Cerebellar nuclear complex (tissue), 1 donor: ENCODE measurements around the gene CNDP2.
"Not testable (repeated sequence)": the region's sequence is repeated elsewhere in the genome, so short reads cannot be mapped to it uniquely, and the experiment has no call there.

Experiments
- DNase-seq, 2 experiments: peaks; one replicate each; lab custom pipeline; 2025; lab: John Stamatoyannopoulos, UW

CNDP2 gene

GRCh38 chr18:74518456-74519295 is 22.5 kb downstream of the CNDP2 start:
- no peak for DNase-seq

GRCh38 chr18:74519320-74520095 is 23.3 kb downstream of the CNDP2 start:
- DNase-seq: no peak

- no peak for DNase-seq
These were observed 24.1 kb downstream of the CNDP2 start for GRCh38 chr18:74520096-74520833.

- no peak for DNase-seq
These were observed 25.0 kb downstream of the CNDP2 start for GRCh38 chr18:74521068-74521725.

- DNase-seq: no peak
These were observed 26.7 kb downstream of the CNDP2 start for GRCh38 chr18:74522635-74523548.

- DNase-seq: no peak
These were observed 27.9 kb downstream of the CNDP2 start for GRCh38 chr18:74524097-74524496.

GRCh38 chr18:74524915-74525314 is 28.8 kb downstream of the CNDP2 start:
- DNase-seq: not testable (repeated sequence)

- no peak for DNase-seq
These were observed 29.6 kb downstream of the CNDP2 start for GRCh38 chr18:74525741-74526140.

- no peak for DNase-seq
These were observed 30.3 kb downstream of the CNDP2 start for GRCh38 chr18:74526488-74526887.

GRCh38 chr18:74528478-74528877 is 32.3 kb downstream of the CNDP2 start:
- no peak for DNase-seq

GRCh38 chr18:74528913-74529312 is 32.8 kb downstream of the CNDP2 start:
- no peak for DNase-seq

DNA sequence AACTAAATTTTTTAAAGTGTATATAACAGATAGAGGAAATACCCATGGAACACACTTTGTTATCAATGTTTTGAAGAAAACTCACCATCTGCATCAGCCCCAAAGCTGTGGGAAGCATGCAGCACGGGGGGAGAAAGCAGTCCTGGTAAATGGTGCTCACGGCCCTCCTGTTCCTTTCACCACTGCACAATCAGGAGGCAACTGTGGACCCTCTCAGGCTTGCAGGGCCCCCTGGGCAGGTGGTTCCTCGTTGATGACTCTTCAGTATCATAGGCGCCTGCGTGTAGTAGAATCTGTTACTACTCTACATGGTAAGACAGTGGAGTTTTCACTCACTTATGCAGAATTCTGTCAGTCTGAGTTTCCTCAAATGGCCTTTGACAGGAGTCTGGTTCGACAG is 33.2 kb downstream of the CNDP2 start:
- no peak for DNase-seq

DNA sequence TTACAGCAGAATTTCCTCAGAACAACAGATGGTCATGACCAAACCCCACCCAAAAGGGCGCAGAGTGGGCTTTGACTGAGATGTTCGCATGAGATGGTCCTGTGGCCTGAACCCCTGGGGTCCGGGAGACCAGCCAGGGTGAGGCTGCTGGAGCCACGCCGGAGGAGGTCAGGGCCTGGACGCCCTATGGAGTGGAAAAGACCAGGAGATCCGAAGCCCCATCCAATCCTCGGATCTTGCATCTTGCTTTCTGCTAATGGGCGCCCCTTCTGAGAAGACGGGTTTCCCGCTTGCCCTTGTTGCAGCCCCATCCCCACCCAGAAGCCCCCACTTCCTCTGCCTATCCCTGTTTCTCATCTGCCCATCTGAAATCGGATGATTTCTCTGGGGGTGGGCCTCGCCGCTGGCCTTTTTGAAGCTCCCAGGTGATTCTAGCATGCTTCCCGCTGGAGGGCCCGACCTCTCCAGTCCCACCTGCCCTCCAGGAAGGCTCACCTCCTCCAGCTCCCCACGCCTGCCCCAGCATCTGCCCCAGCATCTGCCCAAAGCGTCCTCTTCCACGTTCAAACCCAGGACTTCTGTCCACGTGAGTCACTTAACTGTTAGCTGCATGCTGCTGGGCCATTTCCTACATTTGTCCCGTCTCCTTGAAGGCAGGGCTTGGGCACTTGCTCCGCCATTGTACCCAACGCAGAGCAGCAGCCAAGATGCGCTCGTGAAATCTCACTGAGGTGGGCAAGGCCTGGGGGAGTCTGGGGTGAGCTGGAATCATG is 33.8 kb downstream of the CNDP2 start:
- no peak for DNase-seq

GRCh38 chr18:74530584-74530862 is 34.4 kb downstream of the CNDP2 start:
- no peak for DNase-seq

GRCh38 chr18:74531043-74531442 is 34.9 kb downstream of the CNDP2 start:
- no peak for DNase-seq

DNA sequence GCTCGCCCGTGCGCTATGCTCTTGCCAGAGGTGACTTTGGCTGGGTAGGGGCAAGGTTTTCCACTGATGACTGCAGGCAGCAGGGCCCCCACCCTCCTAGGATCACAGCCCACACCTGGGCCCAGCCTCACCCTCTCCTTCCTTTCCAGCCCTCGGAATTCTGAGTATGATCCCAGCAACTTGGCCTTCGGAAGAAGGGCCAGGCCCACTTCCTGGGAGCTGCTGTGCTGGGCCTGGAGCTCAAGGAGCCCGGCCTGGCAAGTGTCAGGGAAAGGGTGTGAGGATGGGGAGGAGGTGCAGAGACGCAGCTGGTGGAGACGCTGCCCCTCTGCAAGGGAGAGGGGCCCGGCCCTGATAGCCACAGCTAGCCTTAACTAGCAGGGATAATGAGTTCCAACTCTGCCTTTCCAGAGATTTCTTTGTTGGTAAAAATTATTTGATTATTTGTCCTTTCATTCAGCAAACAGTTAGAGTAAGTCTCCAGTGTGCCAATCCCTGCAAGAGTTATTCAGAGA is 36.4 kb downstream of the CNDP2 start:
- no peak for DNase-seq

- DNase-seq: no peak
These were observed 37.5 kb downstream of the CNDP2 start for GRCh38 chr18:74533666-74534065.

DNA sequence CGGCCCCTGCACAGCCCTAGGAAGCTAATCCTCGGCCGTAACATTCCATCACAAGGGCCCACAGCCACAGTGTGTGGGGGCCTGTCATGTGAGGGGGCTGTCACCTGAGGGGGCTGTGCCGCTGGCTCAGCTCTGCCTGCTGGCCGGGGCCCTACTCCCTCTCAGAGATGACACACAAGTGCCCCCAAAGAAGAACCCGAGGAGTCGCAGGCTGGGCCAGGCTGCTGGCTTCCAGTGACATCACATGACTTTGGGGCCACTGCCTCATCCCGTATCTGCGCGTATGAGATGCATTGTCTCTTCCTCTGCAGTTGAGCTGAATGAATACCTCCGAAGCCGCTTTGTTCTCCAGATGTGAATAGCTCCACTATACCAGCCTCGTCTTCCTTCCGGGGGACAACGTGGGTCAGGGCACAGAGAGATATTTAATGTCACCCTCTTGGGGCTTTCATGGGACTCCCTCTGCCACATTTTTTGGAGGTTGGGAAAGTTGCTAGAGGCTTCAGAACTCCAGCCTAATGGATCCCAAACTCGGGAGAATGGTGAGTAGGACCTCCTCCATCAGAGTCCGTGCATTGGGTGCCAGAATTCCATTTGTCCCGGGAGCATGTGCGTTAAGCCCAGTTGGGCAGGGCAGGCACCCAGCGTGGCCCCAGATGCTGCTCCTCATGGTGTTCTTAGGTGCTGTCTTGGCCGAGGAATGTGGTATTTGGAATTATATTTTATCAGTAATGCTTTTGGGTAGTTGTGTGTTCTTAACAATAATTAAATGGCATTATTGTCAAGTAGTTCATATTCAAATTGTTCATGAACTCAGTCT is 38.2 kb downstream of the CNDP2 start, which contains the start of gene CNDP1:
CNDP1 (plus strand) TSS at position 351 of the 820 bp plus-strand sequence; CDS start at position 519, 168 bp downstream.
- no peak for DNase-seq
